Erythroblast (primary cell): Measurements from ENCODE around the gene CA10.

Experiments
- DNase-seq, 2 experiments: peaks; one replicate each; lab custom pipeline; 2025; lab: John Stamatoyannopoulos, UW
- GATA1 ChIP-seq: IDR thresholded peaks from 2 replicates; pipeline ENCODE4 v1.6.1; 2011; ENCODE audit warnings: low read depth, mild to moderate bottlenecking, control low read depth, low read length, moderate library complexity
- POLR2A ChIP-seq: IDR thresholded peaks from 2 replicates; pipeline ENCODE4 v1.6.1; 2011; ENCODE audit warnings: mild to moderate bottlenecking, low read length

The CA10 gene

GRCh38 chr17:52158450-52159042 is at the start of gene CA10:
CA10 (minus strand) TSS chr17:52158714.
- TF ChIP-seq POLR2A = no peak
- no peak for TF ChIP-seq GATA1
- no peak for DNase-seq

GRCh38 chr17:52207796-52208195 is 49.3 kb upstream of the CA10 start:
- TF ChIP-seq GATA1 (no peak), POLR2A (no peak)
- no peak for DNase-seq

GRCh38 chr17:52202520-52203080 is 44.1 kb upstream of the CA10 start:
- TF ChIP-seq POLR2A (no peak), GATA1 (no peak)
- DNase-seq = no peak

GRCh38 chr17:52201767-52202519 is 43.4 kb upstream of the CA10 start:
- no peak for TF ChIP-seq POLR2A
- TF ChIP-seq GATA1 = no peak
- DNase-seq = no peak

- no peak for DNase-seq
- no peak for TF ChIP-seq POLR2A
- no peak for TF ChIP-seq GATA1
Measured at GRCh38 chr17:52191491-52191890, 33.0 kb upstream of the CA10 start.

GRCh38 chr17:52181782-52182181 is 23.3 kb upstream of the CA10 start:
- TF ChIP-seq POLR2A = no peak
- TF ChIP-seq GATA1 = no peak

GRCh38 chr17:52178012-52178411 is 19.5 kb upstream of the CA10 start:
- TF ChIP-seq GATA1 (no peak), POLR2A (no peak)
- DNase-seq = no peak

More at GRCh38 chr17:52181782-52182181, 23.3 kb upstream of the CA10 start:
- no peak for DNase-seq

GRCh38 chr17:52170963-52171572 is 12.6 kb upstream of the CA10 start:
- TF ChIP-seq GATA1 = no peak
- TF ChIP-seq POLR2A = no peak
- DNase-seq = peak; percentile 1 to 8

GRCh38 chr17:52160136-52160567 is 1.6 kb upstream of the CA10 start:
- no peak for TF ChIP-seq POLR2A
- DNase-seq = no peak

- no peak for DNase-seq
- TF ChIP-seq POLR2A (no peak), GATA1 (no peak)
Measured at GRCh38 chr17:52159246-52160135, 977 bp upstream of the CA10 start.

GRCh38 chr17:52157603-52158449 is 688 bp downstream of the CA10 start:
- TF ChIP-seq POLR2A (no peak), GATA1 (no peak)
- DNase-seq = no peak

GRCh38 chr17:52156576-52157570 is 1.6 kb downstream of the CA10 start:
- TF ChIP-seq GATA1 (no peak), POLR2A (no peak)
- DNase-seq = no peak

GRCh38 chr17:52155301-52155700 is 3.2 kb downstream of the CA10 start:
- TF ChIP-seq GATA1 (no peak), POLR2A (no peak)
- DNase-seq = no peak
